ENCODE data around the gene DSCAML1.

The DSCAML1 gene

GRCh38 chr11:117820516-117820915 lies 23.5 kb upstream of the DSCAML1 start:
- no peaks in the 10 kb centered on the region for H3K27me3 ChIP-seq (ENCODE audit: insufficient read depth, low read depth, severe bottlenecking)

GRCh38 chr11:117820071-117820470 lies 23.1 kb upstream of the DSCAML1 start:
- no peak overlapping the region for H3K4me3 ChIP-seq (ENCODE audit: low read depth, low read length)
- TF ChIP-seq, protein P1, sequence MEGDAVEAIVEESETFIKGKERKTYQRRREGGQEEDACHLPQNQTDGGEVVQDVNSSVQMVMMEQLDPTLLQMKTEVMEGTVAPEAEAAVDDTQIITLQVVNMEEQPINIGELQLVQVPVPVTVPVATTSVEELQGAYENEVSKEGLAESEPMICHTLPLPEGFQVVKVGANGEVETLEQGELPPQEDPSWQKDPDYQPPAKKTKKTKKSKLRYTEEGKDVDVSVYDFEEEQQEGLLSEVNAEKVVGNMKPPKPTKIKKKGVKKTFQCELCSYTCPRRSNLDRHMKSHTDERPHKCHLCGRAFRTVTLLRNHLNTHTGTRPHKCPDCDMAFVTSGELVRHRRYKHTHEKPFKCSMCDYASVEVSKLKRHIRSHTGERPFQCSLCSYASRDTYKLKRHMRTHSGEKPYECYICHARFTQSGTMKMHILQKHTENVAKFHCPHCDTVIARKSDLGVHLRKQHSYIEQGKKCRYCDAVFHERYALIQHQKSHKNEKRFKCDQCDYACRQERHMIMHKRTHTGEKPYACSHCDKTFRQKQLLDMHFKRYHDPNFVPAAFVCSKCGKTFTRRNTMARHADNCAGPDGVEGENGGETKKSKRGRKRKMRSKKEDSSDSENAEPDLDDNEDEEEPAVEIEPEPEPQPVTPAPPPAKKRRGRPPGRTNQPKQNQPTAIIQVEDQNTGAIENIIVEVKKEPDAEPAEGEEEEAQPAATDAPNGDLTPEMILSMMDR (IDR thresholded peaks at IDR 0.05; ENCODE audit: low read depth, low read length): no peak
- no peaks in the 10 kb centered on the region for H3K9me3 ChIP-seq (ENCODE audit: severe bottlenecking)
- H3K27me3 ChIP-seq (ENCODE audit: insufficient read depth, low read depth, severe bottlenecking): no peaks in the 10 kb centered on the region
- no peaks in the 10 kb centered on the region for H3K36me3 ChIP-seq
- no peak overlapping the region for H3K27ac ChIP-seq
- DNase-seq: no peak

More at GRCh38 chr11:117820516-117820915, 23.5 kb upstream of the DSCAML1 start:
- Histone ChIP-seq H3K27ac (no peak overlapping the region), H3K36me3 (no peaks in the 10 kb centered on the region), H3K4me3 (ENCODE audit: low read depth, low read length) (no peak overlapping the region), H3K9me3 (ENCODE audit: severe bottlenecking) (no peaks in the 10 kb centered on the region)
- DNase-seq: no peak
- TF ChIP-seq, protein P1 (IDR thresholded peaks at IDR 0.05; ENCODE audit: low read depth, low read length): no peak

GRCh38 chr11:117819096-117820040 lies 22.4 kb upstream of the DSCAML1 start:
- Histone ChIP-seq H3K4me3 (ENCODE audit: low read depth, low read length) (no peak overlapping the region), H3K27ac (peak overlapping the region; percentile 21; the same call in 1 of the 2 replicates), H3K36me3 (no peaks in the 10 kb centered on the region), H3K9me3 (ENCODE audit: severe bottlenecking) (no peaks in the 10 kb centered on the region), H3K27me3 (ENCODE audit: insufficient read depth, low read depth, severe bottlenecking) (no peaks in the 10 kb centered on the region)
- TF ChIP-seq, protein P1 (IDR thresholded peaks at IDR 0.05; ENCODE audit: low read depth, low read length): peak; percentile 92
- peak; percentile 88 for DNase-seq

GRCh38 chr11:117818041-117818873 lies 21.2 kb upstream of the DSCAML1 start:
- TF ChIP-seq, protein P1 (IDR thresholded peaks at IDR 0.05; ENCODE audit: low read depth, low read length): no peak
- no peak for DNase-seq
- Histone ChIP-seq H3K27me3 (ENCODE audit: insufficient read depth, low read depth, severe bottlenecking) (no peaks in the 10 kb centered on the region), H3K9me3 (ENCODE audit: severe bottlenecking) (no peaks in the 10 kb centered on the region), H3K4me3 (ENCODE audit: low read depth, low read length) (no peak overlapping the region), H3K27ac (peak overlapping the region; percentile 94), H3K36me3 (no peaks in the 10 kb centered on the region)

- peak; percentile 90 for DNase-seq
- TF ChIP-seq, protein P1 (IDR thresholded peaks at IDR 0.05; ENCODE audit: low read depth, low read length): peak; percentile 93
- Histone ChIP-seq H3K27me3 (ENCODE audit: insufficient read depth, low read depth, severe bottlenecking) (no peaks in the 10 kb centered on the region), H3K27ac (peak overlapping the region; percentile 94), H3K4me3 (ENCODE audit: low read depth, low read length) (peak overlapping the region; percentile 46), H3K9me3 (ENCODE audit: severe bottlenecking) (no peaks in the 10 kb centered on the region), H3K36me3 (no peaks in the 10 kb centered on the region)
These were observed 20.5 kb upstream of the DSCAML1 start for GRCh38 chr11:117817368-117818040.

Measured in WERI-Rb-1 (cell line).